HCT116 (cell line): ENCODE data around the gene PCNX1. TPM values are rescaled to one million over a fixed set of nuclear protein-coding genes. Genes with fewer than 3 reads are reported as not detected.

ENCODE experiments used
- ATAC-seq: fragments of 200-7000 bp; cut with Tn5 transposase; 2 replicates; pipeline ENCODE4 v1.9.1; 2020; ENCODE audit warnings: mild to moderate bottlenecking, moderate library complexity
- BruUV-seq: library from RNA; stranded (reverse); fragments of 400-500 nt; replicated peaks from 2 replicates; lab custom pipeline; 2021; lab: Mats Ljungman, UMichigan
- CTCF ChIA-PET: fragments of 300-600 bp; sonication (Branson Sonifier 250); formaldehyde crosslinking; loops from one replicate; lab custom pipeline; 2021; ENCODE audit warnings: antibody characterized with exemption; lab: Charles Lee
- POLR2A ChIA-PET: fragments of 300-600, 350-600 bp; sonication (Branson Sonifier 250); formaldehyde crosslinking; loops from one replicate; lab custom pipeline; 2021; ENCODE audit warnings: antibody characterized with exemption; lab: Charles Lee
- RAD21 ChIA-PET, 2 experiments: fragments of 300-600 bp; sonication (Branson Sonifier 250); formaldehyde crosslinking; loops; one replicate each; lab custom pipeline; 2023; ENCODE audit warnings: low total read pairs in 2 of 2; ENCODE audit not compliant: uncharacterized antibody in 2 of 2, unreplicated experiment in 2 of 2, low non-redundant PET in 1 of 2; lab: Charles Lee
- DNase-seq: peaks from one replicate; pipeline ENCODE4 v3.0.0-alpha.2; 2010; ENCODE audit warnings: low read depth, low spot score
- H2AFZ ChIP-seq: fragments of 200-600 bp; shearing (Covaris generic), sonication (generic); 2 replicates; pipeline ENCODE4 v1.6.1; 2017; ENCODE audit warnings: low read depth, mixed run types, mixed read lengths, antibody characterized with exemption, low read length; ENCODE audit not compliant: poor library complexity, severe bottlenecking
- H3K27ac ChIP-seq: 2 replicates; pipeline ENCODE4 v1.5.1; 2012; ENCODE audit warnings: low read depth, low read length
- H3K27me3 ChIP-seq: fragments of 200-600 bp; sonication (generic); 2 replicates; pipeline ENCODE4 v1.6.1; 2016; ENCODE audit warnings: mixed run types, low read length, mixed read lengths; ENCODE audit not compliant: insufficient read depth
- H3K36me3 ChIP-seq, 2 experiments: fragments of 200-500 bp in 1 of 2; fragments of 200-600 bp in 1 of 2; sonication (Bioruptor generic) in 1 of 2; sonication (generic) in 1 of 2; 2 replicates each; pipeline versions ENCODE4 v1.5.1 to v1.6.1; 2014 to 2016; ENCODE audit warnings: low read length in 2 of 2, inconsistent platforms in 1 of 2, mixed read lengths in 1 of 2, mixed run types in 1 of 2; ENCODE audit not compliant: insufficient read depth in 2 of 2, control insufficient read depth in 1 of 2
- H3K4me1 ChIP-seq, 2 experiments: fragments of 200-600 bp in 1 of 2; sonication (generic) in 1 of 2; 2 replicates each; pipeline versions ENCODE4 v1.5.1 to v1.6.1; 2012 to 2017; ENCODE audit warnings: low read length in 2 of 2, inconsistent platforms in 1 of 2, mild to moderate bottlenecking in 1 of 2, mixed read lengths in 1 of 2, mixed run types in 1 of 2, moderate library complexity in 1 of 2; ENCODE audit not compliant: insufficient read depth in 2 of 2, control insufficient read depth in 1 of 2
- H3K4me2 ChIP-seq: fragments of 200-600 bp; sonication (generic); 2 replicates; pipeline ENCODE4 v1.6.1; 2017; ENCODE audit warnings: mixed run types, low read length, mixed read lengths
- H3K4me3 ChIP-seq, 2 experiments: fragments of 200-600 bp in 1 of 2; sonication (generic) in 1 of 2; replicated peaks in 1 of 2; 2 replicates each; pipeline ENCODE4 v1.5.1; 2011 to 2016; ENCODE audit warnings: low read length in 2 of 2, control low read depth in 1 of 2, low read depth in 1 of 2, mild to moderate bottlenecking in 1 of 2, mixed read lengths in 1 of 2, mixed run types in 1 of 2
- H3K79me2 ChIP-seq: fragments of 200-600 bp; sonication (generic); 2 replicates; pipeline ENCODE4 v1.6.1; 2017; ENCODE audit warnings: mild to moderate bottlenecking, mixed run types, low read length, moderate library complexity, mixed read lengths; ENCODE audit not compliant: insufficient read depth
- H3K9ac ChIP-seq: fragments of 200-600 bp; sonication (generic); 2 replicates; pipeline ENCODE4 v1.6.1; 2016; ENCODE audit warnings: low read length, mixed read lengths
- H3K9me2 ChIP-seq: fragments of 200-600 bp; sonication (generic), shearing (Covaris generic); 2 replicates; pipeline ENCODE4 v1.6.1; 2017; ENCODE audit warnings: mixed run types, mild to moderate bottlenecking, moderate library complexity; ENCODE audit not compliant: insufficient read depth
- H3K9me3 ChIP-seq, 2 experiments: fragments of 200-500 bp in 1 of 2; fragments of 200-600 bp in 1 of 2; sonication (Bioruptor generic) in 1 of 2; sonication (generic) in 1 of 2; 2 replicates each; pipeline ENCODE4 v1.6.1; 2014 to 2017; ENCODE audit warnings: low read length in 2 of 2, mixed read lengths in 2 of 2, inconsistent platforms in 1 of 2, low read depth in 1 of 2, mild to moderate bottlenecking in 1 of 2, mixed run types in 1 of 2, moderate library complexity in 1 of 2; ENCODE audit not compliant: control insufficient read depth in 1 of 2, insufficient read depth in 1 of 2
- H4K20me1 ChIP-seq: fragments of 200-600 bp; sonication (generic), shearing (Covaris generic); 2 replicates; pipeline ENCODE4 v1.6.1; 2017; ENCODE audit warnings: mixed run types, mild to moderate bottlenecking, moderate library complexity; ENCODE audit not compliant: insufficient read depth
- CTCF ChIP-seq, 3 experiments: fragments of 200-600 bp in 1 of 3; sonication (generic) in 1 of 3; IDR thresholded peaks in 2 of 3; conservative IDR thresholded peaks in 1 of 3; 2 replicates each; pipeline ENCODE4 v1.5.1; 2012 to 2017; ENCODE audit warnings: low read depth in 2 of 3, low read length in 2 of 3, antibody characterized with exemption in 1 of 3, borderline replicate concordance in 1 of 3, control low read depth in 1 of 3, mild to moderate bottlenecking in 1 of 3, mixed read lengths in 1 of 3, mixed run types in 1 of 3, moderate library complexity in 1 of 3; ENCODE audit not compliant: insufficient read depth in 1 of 3
- RAD21 ChIP-seq: IDR thresholded peaks from 2 replicates; pipeline ENCODE4 v1.6.1; 2012; ENCODE audit warnings: low read depth, mild to moderate bottlenecking
- ZBTB33 ChIP-seq: IDR thresholded peaks from 2 replicates; pipeline ENCODE4 v1.6.1; 2011; ENCODE audit warnings: mild to moderate bottlenecking, low read length, moderate library complexity; ENCODE audit not compliant: insufficient replicate concordance; ENCODE audit errors: extremely low read depth
- ZFX ChIP-seq: fragments of 450-650 bp; IDR thresholded peaks from 2 replicates; pipeline ENCODE4 v1.6.1; 2017
- intact Hi-C: fragments of 100-400 bp; cut with micrococcal nuclease; formaldehyde crosslinking; loops from 2 replicates; pipeline ENCODE4 v1.10.0; 2022
- total RNA-seq: library from RNA; stranded (reverse); gene quantifications from one replicate; pipeline ENCODE4 v1.2.1, GENCODE V29; 2021; ENCODE audit not compliant: unreplicated experiment

The PCNX1 gene
- total RNA-seq, 1 experiment from 2014 or later = 52.2 TPM

GRCh38 chr14:70887737-70888499 is 19.3 kb upstream of the PCNX1 start:
- H3K36me3 ChIP-seq = no peaks in the 10 kb centered on the region
- no peaks in the 10 kb centered on the region for H3K79me2 ChIP-seq
- intact Hi-C loops = no loop called here
- no peaks in the 10 kb centered on the region for H3K27me3 ChIP-seq
- 0 out of 2 replicates have a peak, but pooled peaks have one; percentile 46 for ATAC-seq
- H3K4me1 ChIP-seq = peaks cover 0 to 5% of the 10 kb centered on the region in 2 experiments; a peak in 2 of 4 replicates
- H3K4me3 ChIP-seq = no peak overlapping the region
- no peaks in the 10 kb centered on the region for H3K9me3 ChIP-seq
- no peak overlapping the region for H2AFZ ChIP-seq
- H4K20me1 ChIP-seq = no peaks in the 10 kb centered on the region
- ChIA-PET POLR2A (no interaction called here), RAD21 (no interaction called here)
- H3K9ac ChIP-seq = no peak overlapping the region
- no peak overlapping the region for H3K4me2 ChIP-seq
- no peak for TF ChIP-seq ZBTB33
- 0 out of 6 replicates have a peak, but pooled peaks of 1 of the 3 experiments have one; percentile 3 for TF ChIP-seq CTCF (IDR thresholded peaks at IDR 0.05 in 2 of 3, conservative IDR thresholded peaks at IDR 0.05 in 1 of 3; ENCODE audit: borderline replicate concordance in 1 of 3, insufficient read depth in 1 of 3, low read depth in 2 of 3, low read length in 2 of 3)
- no peak for TF ChIP-seq RAD21
- no peak for TF ChIP-seq ZFX
- TF ChIP-seq, all 23 proteins: peak for 1
- CTCF ChIA-PET = no interaction called here
- no TSS peak for BruUV-seq
- Histone ChIP-seq H3K9me2 (no peaks in the 10 kb centered on the region), H3K27ac (no peak overlapping the region)
- no peak for DNase-seq
